Hepatic stellate cell (primary cell): ENCODE measurements around the gene MACROD2.
"Not testable (repeated sequence)": the region's sequence is repeated elsewhere in the genome, so short reads cannot be mapped to it uniquely, and the experiment has no call there.

ENCODE experiments used
- DNase-seq: peaks from one replicate; pipeline ENCODE4 v3.0.0; 2011; ENCODE audit warnings: low spot score

Gene MACROD2

DNA sequence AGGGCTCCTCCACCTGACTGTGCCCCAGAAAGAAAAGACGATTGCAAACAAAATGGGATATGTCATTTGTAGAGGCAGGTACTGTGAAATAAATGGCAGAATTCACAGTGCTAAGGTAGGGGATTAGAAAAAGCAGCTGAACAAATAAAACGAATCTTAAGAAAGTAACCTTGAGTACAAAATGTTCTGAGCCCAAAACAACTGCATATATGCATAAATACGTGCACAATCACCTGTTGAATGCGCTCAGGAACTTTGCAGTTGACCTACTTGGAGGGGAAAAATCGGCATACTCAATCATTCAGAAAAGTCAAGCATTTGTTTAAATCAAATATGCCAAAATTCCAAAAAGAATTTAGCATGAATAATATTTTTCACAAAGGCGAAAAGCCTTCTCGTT, 1114.2 kb downstream of the MACROD2 start:
- DNase-seq, result no peak

DNA sequence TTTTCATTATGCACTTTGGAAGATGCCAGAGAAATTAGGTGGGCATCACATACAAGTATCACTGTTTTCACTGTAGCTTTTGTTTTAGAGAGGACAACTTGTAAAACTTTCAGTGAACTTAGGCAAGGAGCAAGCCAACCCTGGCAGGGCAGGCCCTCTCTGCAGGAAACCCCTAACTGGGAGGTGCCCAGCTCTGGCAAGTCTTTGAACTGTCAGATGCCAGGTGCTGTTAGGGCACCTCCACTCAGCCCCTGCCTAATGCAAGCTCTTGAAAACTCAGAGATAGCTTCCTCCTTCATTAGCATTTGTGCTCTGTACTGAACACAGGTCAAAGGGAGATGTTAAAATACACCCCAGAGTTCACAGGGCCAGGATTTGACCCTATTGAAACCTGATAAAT, 1116.3 kb downstream of the MACROD2 start:
- no peak for DNase-seq

GRCh38 chr20:15113144-15113773, 1117.9 kb downstream of the MACROD2 start:
- no peak for DNase-seq

DNA sequence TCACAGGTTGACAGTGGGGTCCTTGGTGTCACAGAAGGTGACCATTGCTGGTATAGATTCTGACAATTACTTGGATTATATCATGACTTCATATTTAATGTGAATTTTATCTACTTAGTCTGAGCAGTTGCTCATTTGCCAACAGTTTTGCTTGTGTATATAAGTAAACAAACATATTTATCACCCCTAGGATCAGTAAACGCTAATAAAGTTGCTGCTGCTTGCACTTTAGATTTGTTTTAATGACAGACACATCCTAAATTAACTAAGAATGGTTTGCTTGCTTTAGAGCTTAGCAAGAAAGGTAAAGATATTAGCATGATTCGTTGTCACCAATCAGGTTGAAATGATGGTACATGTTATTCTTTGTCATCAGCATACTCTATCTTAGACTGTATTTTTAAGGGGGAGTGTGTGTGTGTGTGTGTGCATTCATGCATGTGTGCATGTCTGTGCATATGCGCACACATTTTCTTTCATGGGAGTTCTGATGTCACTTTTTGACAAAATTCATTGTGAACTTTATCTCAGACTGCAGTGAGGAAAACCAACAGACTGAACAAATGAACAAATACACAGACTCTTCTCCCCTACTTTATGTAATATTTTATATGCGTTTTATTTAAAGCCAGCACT, 1124.7 kb downstream of the MACROD2 start:
- DNase-seq, result no peak

- DNase-seq, result no peak
These were observed 1127.3 kb downstream of the MACROD2 start for GRCh38 chr20:15122613-15123012.

- DNase-seq, result no peak
These were observed 1135.9 kb downstream of the MACROD2 start for GRCh38 chr20:15131176-15131575.

- no peak for DNase-seq
These were observed 1143.3 kb downstream of the MACROD2 start for GRCh38 chr20:15138548-15139126.

- no peak for DNase-seq
These were observed 1144.2 kb downstream of the MACROD2 start for GRCh38 chr20:15139522-15139921.

DNA sequence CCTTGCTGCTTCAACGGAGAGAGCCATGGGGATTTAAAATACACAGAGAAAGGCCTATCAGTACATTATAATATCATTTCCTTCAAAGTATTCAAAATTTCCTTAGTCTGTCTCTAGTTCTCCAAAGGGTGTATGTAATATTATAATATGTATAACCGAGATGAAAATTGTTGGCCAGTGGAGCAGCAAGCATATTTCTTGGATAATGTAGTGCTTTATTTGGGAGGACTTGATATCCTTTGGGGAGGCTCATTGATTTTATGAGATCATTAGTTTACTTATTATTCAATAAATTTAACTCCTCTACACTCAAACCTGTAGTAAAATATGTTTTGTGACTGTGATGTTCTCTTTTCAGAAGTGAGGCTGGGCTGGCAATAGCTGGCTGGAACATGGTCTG, 1145.0 kb downstream of the MACROD2 start:
- DNase-seq, result no peak

- not testable (repeated sequence) for DNase-seq
These were observed 1145.6 kb downstream of the MACROD2 start for GRCh38 chr20:15140940-15141339.

GRCh38 chr20:15141861-15142260, 1146.5 kb downstream of the MACROD2 start:
- no peak for DNase-seq

DNA sequence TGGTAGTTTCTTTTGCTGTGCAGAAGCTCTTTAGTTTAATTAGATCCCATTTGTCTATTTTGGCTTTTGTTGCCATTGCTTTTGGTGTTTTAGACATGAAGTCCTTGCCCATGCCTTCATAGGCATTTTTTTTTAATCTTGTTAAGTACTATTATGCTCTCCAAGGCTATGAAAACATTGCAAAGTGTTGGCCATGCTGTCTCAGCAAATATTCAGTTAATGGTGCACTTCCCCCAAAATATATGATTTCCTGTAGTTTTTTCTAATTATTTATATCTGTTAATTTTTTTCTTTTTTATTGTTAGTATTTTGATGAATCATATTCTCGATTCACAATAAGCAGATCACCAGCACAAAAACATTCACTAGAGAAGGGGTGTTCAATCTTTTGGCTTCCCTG, 1148.2 kb downstream of the MACROD2 start:
- DNase-seq, result no peak

DNA sequence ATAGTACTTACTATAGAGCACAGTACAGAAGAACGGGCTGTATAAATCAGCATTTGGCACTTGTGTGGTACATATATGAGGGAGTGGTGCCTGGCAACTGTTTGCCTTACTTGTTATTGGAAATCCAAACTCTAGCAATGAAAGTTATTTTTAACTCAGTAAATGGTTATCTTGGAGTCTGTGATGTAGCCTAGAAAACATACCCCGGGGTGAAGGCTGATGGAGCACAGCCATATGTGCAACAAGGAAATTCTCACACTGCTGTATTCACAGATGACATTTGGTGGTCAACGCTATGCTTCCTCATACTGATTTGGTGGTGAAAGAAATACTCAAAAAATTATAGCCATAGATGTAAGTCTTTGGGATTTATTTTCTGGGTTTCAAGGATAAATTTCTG, 1149.6 kb downstream of the MACROD2 start:
- no peak for DNase-seq

DNA sequence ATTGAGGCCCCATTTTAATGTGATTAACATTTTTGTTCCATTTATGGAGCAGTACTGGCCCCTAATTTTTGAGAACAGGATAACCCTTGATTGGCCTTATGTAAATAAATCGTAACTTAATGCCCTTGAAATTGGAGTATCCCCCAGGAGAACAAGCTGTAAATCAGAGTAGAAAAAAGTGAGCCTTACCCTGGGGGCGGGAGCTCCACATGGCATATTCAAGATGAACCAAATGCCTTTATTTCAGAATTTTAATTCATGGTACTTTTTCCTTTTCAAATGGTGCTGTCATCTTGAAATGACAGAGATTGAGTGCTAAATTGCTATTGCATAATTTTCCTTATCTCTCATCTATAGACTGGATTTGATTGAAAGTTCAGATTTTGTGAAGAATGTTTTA, 1151.6 kb downstream of the MACROD2 start:
- DNase-seq, result no peak

DNA sequence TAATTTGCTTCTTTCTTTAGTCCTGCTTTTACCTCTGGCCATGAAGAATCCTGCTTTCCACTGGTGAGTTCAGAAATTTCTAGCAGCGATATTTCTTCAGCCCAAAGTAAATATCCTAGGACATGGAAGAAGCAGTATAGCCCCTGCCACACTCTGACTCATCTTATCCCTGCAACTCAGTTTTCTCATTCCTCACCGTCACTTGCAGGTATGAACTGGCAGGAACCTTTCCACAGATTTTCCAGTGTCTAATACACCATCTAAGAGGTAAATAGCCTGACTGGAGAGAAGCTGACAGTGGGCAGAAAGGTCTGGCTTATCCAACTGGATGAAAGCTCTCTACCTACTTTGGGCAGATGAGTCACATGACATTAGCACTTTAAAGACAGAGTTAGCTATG, 1158.8 kb downstream of the MACROD2 start:
- DNase-seq, result no peak

GRCh38 chr20:15155848-15156401, 1160.6 kb downstream of the MACROD2 start:
- DNase-seq, result no peak

GRCh38 chr20:15158533-15158932, 1163.2 kb downstream of the MACROD2 start:
- DNase-seq, result no peak

GRCh38 chr20:15162079-15162647, 1166.8 kb downstream of the MACROD2 start:
- DNase-seq, result no peak

DNA sequence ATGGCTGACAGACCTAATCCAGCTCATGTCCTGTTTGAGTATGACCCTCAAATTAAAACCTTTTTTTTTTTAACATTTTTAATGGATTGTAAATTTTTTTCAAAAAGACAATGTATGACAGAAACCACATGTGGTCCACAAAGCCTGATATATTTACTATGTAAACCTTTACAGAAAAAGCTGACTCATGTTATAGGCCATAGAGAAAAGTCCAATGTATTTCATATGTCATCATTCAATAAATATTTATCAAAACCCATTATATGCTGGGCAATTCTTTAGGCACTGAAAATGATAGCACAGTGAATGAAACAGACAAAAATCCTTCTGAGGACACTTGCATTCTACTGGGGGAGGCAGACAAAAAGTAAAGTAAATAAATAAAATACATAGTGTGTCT, 1168.3 kb downstream of the MACROD2 start:
- no peak for DNase-seq

GRCh38 chr20:15164726-15165125, 1169.4 kb downstream of the MACROD2 start:
- DNase-seq, result no peak

DNA sequence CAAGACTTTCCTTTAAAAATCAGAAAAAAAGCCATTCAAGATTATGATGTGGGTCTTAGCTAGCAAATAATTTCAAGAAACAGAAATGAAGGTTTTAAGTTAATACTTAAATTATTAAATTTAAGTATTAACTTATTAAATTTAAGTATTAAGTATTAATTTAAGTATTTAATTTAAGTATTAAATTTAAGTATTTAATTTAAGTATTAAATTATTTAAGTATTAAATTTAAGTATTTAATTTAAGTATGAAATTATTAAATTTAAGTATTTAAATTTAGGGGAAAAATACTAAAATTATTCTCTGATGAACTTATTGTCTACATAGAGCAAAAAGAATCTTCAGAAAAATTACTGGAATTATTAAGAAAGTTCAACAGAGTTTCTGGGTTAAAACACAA, 1171.4 kb downstream of the MACROD2 start:
- no peak for DNase-seq

DNA sequence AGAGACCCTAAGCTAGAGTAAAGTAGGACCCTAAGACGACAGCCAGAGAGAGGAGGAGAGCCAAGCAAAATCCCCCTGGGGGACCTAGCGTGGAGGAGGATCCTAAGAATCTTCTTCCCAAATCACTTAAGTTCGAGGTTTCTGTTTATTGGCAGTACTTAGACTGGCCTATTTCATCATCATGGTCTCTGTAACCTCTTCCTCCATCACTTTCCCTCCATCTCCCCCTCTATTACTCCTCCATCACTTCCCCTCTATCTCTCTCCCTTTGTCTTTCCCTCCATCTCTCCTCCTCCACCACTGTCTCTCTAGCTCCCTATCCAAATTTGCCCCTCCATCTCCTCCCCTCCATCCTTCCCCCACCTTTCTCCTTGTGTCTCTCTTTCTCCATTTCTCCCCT, 1175.7 kb downstream of the MACROD2 start:
- no peak for DNase-seq

- no peak for DNase-seq
These were observed 1181.6 kb downstream of the MACROD2 start for GRCh38 chr20:15176929-15177328.
